GM19372 (cell line): ENCODE data around the gene PPARG.

Source experiments
- ATAC-seq: cut with Tn5 transposase; IDR thresholded peaks from one replicate; pipeline ENCODE4 v1.9.1; 2021; ENCODE audit warnings: mild to moderate bottlenecking, low read depth, moderate library complexity; ENCODE audit not compliant: unreplicated experiment

Gene PPARG

GRCh38 chr3:12401208-12401607, 112.3 kb downstream of the PPARG start:
- ATAC-seq: no peak

DNA sequence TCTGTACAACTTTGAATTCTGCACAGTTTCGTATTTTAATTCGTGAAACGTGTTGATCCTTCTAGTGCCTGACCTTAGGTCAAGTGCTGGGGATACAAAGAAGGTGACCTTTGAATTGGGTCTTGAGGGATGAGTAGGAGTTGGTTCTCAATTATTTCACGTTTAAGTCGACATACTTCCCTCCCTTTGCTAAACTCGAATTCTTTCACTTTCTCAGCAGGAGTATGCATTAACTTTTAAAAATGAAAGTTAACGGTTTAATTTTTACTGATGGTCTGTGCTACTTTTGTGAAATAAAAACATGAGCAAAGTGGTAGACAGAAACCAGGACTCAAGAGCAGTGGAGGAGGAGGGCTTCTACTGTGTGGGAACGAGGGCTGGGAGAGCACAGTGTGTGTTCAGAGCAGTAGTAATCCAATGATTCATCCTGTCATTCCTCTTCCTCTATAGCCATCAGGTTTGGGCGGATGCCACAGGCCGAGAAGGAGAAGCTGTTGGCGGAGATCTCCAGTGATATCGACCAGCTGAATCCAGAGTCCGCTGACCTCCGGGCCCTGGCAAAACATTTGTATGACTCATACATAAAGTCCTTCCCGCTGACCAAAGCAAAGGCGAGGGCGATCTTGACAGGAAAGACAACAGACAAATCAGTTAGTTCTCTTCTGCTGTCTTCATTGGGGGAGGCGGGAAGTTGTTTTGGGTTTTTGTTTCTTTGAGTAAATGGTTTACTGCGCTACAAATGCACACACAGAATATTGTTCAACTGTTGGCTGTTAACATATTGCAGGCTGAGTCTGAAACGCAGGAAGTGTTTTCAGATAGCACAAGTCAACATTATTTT, 116.8 kb downstream of the PPARG start:
- ATAC-seq: no peak

DNA sequence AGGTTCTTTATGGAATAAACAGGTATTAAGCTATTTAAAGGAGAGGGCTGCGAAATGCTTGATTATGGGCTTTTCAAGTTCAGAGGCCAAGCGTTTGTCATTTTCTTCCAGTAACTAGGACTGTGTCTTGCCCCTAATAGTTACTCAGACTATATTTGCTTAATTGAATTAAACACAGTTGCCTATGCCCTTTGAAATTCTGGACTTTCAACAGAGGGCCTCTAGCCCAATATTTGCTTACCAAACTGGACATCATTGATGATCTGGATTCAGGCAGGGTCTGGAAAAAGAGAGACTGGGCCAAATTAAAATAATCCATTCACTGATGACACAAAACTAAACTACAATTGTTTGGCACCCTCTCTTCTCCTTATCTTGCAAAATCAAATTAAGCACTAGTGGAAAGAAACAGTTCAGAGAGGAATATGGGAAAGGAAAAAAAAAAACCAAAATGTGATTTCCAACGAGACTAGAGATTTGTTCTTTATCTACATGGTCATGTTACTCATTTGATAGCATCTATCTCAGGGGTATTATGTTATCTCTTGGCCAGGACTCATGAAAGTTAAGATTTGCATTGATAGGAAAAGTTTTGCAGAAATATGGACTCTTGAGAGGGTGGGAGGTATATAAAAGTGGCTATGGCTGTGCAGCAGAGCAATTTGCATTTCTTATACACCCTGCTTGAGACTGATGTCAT, 120.3 kb downstream of the PPARG start:
- no peak for ATAC-seq

- ATAC-seq: no peak
These were observed 121.1 kb downstream of the PPARG start for GRCh38 chr3:12409684-12410596.

GRCh38 chr3:12413721-12414255, 124.9 kb downstream of the PPARG start:
- ATAC-seq: no peak

DNA sequence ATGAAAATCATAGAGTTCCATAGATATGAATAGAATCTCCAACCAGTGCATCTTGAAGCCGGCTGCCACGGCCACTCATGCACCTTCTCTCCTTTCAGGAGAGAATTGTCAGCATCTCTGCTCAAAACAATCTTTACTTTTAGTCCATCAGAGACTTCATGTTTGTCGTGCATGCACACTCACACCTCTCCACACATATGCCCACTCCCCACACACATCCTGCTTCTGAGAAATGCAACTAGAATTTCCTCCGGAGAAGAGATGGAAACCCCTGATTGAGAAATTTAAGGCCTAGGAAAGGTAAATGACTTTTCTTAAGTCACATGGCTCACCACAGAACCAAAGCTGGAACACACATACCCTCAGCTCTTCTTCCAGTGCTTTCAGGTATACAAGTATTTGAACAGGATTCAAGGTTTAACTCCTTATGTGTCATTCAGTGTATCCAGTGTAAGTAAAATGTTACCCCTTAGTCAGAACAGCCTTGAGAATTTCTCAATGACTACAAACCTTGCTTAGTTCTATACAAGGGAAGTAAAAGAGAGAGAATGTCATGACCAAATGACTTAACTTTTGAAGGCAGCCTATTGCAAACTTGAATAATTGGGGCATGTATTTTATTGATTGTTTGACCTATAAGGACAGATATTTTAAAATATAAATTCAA, 126.3 kb downstream of the PPARG start:
- no peak for ATAC-seq

GRCh38 chr3:12416731-12417130, 127.9 kb downstream of the PPARG start:
- ATAC-seq: no peak

GRCh38 chr3:12420393-12420792, 131.5 kb downstream of the PPARG start:
- no peak for ATAC-seq

GRCh38 chr3:12421132-12421531, 132.3 kb downstream of the PPARG start:
- no peak for ATAC-seq

- no peak for ATAC-seq
These were observed 134.3 kb downstream of the PPARG start for GRCh38 chr3:12423131-12423530.

GRCh38 chr3:12423918-12424630, 135.2 kb downstream of the PPARG start:
- no peak for ATAC-seq

GRCh38 chr3:12424635-12425319, 135.9 kb downstream of the PPARG start:
- ATAC-seq: no peak

- no peak for ATAC-seq
These were observed 137.1 kb downstream of the PPARG start for GRCh38 chr3:12425850-12426579.

GRCh38 chr3:12427551-12427950, 138.7 kb downstream of the PPARG start:
- no peak for ATAC-seq

GRCh38 chr3:12428126-12428525, 139.3 kb downstream of the PPARG start:
- no peak for ATAC-seq

GRCh38 chr3:12430086-12430485, 141.2 kb downstream of the PPARG start:
- ATAC-seq: no peak

DNA sequence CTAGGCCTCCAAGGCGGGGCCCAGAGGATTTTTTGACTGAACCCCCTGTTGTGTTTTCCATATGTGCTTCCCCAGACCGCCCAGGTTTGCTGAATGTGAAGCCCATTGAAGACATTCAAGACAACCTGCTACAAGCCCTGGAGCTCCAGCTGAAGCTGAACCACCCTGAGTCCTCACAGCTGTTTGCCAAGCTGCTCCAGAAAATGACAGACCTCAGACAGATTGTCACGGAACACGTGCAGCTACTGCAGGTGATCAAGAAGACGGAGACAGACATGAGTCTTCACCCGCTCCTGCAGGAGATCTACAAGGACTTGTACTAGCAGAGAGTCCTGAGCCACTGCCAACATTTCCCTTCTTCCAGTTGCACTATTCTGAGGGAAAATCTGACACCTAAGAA, 145.0 kb downstream of the PPARG start:
- no peak for ATAC-seq

- no peak for ATAC-seq
These were observed 147.8 kb downstream of the PPARG start for GRCh38 chr3:12436514-12437220.
